Subcutaneous abdominal adipose tissue (tissue), 5 donors: ENCODE measurements around the gene RMI1.

Experiments
- H3K27ac ChIP-seq: one replicate; pipeline ENCODE4 v1.7.0; 2013; ENCODE audit warnings: low read depth, mild to moderate bottlenecking, inconsistent platforms, low read length, moderate library complexity
- H3K27me3 ChIP-seq, 5 donors: one replicate each; pipeline ENCODE4 v1.7.0; 2013; ENCODE audit warnings: low read length in 5 of 5, inconsistent platforms in 1 of 5; ENCODE audit not compliant: control insufficient read depth in 5 of 5, insufficient read depth in 4 of 5
- H3K36me3 ChIP-seq, 5 donors: one replicate each; pipeline ENCODE4 v1.7.0; 2013; ENCODE audit warnings: low read length in 5 of 5; ENCODE audit not compliant: control insufficient read depth in 5 of 5, insufficient read depth in 5 of 5
- H3K4me1 ChIP-seq, 5 donors: one replicate each; pipeline ENCODE4 v1.7.0; 2013; ENCODE audit warnings: low read length in 5 of 5, mild to moderate bottlenecking in 3 of 5, moderate library complexity in 1 of 5; ENCODE audit not compliant: control insufficient read depth in 5 of 5, insufficient read depth in 5 of 5
- H3K4me3 ChIP-seq, 5 donors: one replicate each; pipeline ENCODE4 v1.7.0; 2013; ENCODE audit warnings: low read length in 5 of 5, low read depth in 1 of 5
- H3K9ac ChIP-seq, 5 donors: one replicate each; pipeline ENCODE4 v1.7.0; 2013; ENCODE audit warnings: low read length in 5 of 5, mild to moderate bottlenecking in 4 of 5, moderate library complexity in 3 of 5
- H3K9me3 ChIP-seq, 5 donors: one replicate each; pipeline ENCODE4 v1.7.0; 2013; ENCODE audit warnings: low read length in 5 of 5; ENCODE audit not compliant: control insufficient read depth in 5 of 5
- donor health status: healthy.
- donor health status: healthy.
- donor health status: healthy.
- donor health status: healthy.
- donor health status: healthy.

RMI1 gene

DNA sequence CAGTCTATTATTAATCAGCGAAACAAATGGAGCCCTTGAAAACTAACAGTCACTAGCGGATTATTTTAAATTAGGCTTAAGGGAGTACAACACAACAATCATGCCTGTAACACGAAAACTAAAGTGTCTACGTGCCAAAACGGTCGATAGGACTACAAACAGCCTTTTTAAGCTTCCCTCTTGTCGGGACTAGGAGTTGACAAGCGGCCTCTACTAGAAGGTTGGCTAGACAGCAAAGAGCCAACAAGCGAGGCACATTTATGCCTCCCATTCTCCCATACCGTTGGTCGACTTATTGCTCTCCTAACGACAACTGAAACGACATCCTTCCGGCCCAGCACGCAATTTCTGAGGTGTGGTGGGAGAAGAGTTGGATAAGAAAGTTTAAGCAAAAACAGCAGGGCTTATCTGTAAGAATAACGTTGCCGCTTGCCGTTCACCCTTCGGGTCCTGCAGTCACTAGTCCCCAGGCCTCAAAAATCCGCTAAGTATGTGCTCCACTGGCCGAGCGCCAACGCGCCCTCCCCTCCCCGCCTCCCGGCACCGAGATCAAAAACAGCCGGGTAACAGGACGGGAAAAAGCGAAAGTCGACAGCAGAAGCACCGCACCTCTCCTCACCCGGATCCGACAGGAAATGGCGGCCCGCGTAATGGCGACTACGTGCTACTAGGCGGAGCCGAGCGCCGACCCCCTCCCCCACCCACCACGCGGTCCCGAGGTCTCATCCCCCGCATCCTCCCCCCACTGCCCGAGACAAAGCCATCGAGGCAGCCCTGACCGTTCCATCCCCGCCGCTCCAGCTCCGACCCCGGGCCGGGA, 1.4 kb upstream of the RMI1 start:
- H3K9ac ChIP-seq = peak overlapping the region; percentile 82 to 100 (median 93)
- peaks cover 0 to 42% (median 33%) of the 10 kb centered on the region in 5 donors for H3K4me1 ChIP-seq
- no peaks in the 10 kb centered on the region for H3K9me3 ChIP-seq
- H3K36me3 ChIP-seq = peaks cover 24 to 32% (median 27%) of the 10 kb centered on the region in 5 donors
- no peaks in the 10 kb centered on the region for H3K27me3 ChIP-seq
- peak overlapping the region; percentile 99 for H3K27ac ChIP-seq
- peak overlapping the region; percentile 86 to 100 (median 99) for H3K4me3 ChIP-seq

DNA sequence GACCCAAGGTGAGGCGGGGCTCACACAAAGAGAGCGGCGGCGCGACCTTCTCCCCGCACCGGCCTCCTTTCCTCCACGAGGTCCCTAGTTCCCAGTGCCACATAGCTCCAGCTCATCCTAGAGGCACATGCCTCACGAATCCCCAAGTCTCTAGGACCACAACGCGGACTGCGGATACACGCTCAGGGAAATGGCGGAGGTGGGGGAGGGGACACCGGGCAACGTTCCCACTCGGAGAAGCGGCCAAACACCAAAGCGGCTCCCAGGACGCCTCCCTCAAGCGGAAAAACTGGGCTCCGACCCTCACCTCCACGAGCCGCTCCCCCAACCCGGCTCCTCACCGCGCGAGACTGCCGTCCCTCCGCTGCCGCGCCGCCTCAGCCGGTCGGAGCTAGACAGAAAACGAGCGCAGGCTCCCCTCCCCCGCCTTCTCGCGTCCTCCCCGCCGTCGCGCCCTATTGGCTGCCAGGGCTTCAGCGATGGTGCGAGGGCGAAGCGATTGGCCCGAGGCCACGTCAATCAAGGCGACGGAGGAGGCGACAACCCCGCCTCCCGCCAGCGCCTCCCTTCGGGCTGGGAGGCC, 702 bp upstream of the RMI1 start, which contains the start of gene HNRNPK:
Gene HNRNPK (minus strand): TSS at position 404 of the 583 bp plus-strand sequence. CDS start 1,963 bp downstream, outside the sequence.
- H3K36me3 ChIP-seq = peaks cover 17 to 25% (median 20%) of the 10 kb centered on the region in 5 donors
- peak within 1 kb of the TSS; percentile 82 to 100 (median 93) for H3K9ac ChIP-seq
- H3K27me3 ChIP-seq = no peaks in the 10 kb centered on the region
- H3K4me3 ChIP-seq = peak within 1 kb of the TSS; percentile 86 to 100 (median 99)
- H3K4me1 ChIP-seq = peaks cover 0 to 42% (median 33%) of the 10 kb centered on the region in 5 donors
- no peaks in the 10 kb centered on the region for H3K9me3 ChIP-seq
- H3K27ac ChIP-seq = peak within 1 kb of the TSS; percentile 99

GRCh38 chr9:83981126-83981871, 694 bp downstream of the RMI1 start:
- H3K4me1 ChIP-seq = peaks cover 0 to 38% (median 28%) of the 10 kb centered on the region in 5 donors
- H3K36me3 ChIP-seq = peaks cover 6 to 11% (median 7%) of the 10 kb centered on the region in 5 donors
- no peaks in the 10 kb centered on the region for H3K9me3 ChIP-seq
- no peaks in the 10 kb centered on the region for H3K27me3 ChIP-seq
- peak overlapping the region in 4 of 5 donors; percentile 88 to 98 (median 92) for H3K9ac ChIP-seq
- peak overlapping the region; percentile 80 to 100 (median 97) for H3K4me3 ChIP-seq
- H3K27ac ChIP-seq = peak overlapping the region; percentile 99

DNA sequence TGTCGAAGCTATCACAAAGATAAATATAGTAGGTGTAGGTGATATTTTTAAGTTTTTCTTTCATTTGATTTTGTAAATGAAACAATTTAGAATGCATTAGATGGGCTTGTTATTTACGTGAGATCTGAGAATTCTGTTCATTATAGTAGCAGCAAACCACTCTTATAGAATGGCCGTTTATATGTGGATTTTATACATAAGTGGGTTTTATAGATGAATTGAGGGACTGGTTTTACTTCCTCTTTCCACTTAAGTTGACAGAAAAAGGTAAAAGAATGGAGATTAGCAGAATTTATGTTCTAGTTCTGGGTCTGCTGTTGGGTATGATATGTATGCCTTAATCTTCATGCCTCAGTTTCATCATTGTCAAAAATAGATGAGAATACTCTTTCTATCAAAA, 5.6 kb downstream of the RMI1 start:
- Histone ChIP-seq H3K9ac (no peak overlapping the region), H3K4me1 (peaks cover 0 to 8% (median 7%) of the 10 kb centered on the region in 5 donors), H3K4me3 (no peak overlapping the region), H3K9me3 (no peaks in the 10 kb centered on the region), H3K27ac (no peak overlapping the region), H3K36me3 (peaks cover 0 to 5% (median 0%) of the 10 kb centered on the region in 5 donors), H3K27me3 (no peaks in the 10 kb centered on the region)

GRCh38 chr9:83986765-83987401, 6.3 kb downstream of the RMI1 start:
- Histone ChIP-seq H3K27ac (no peak overlapping the region), H3K4me1 (peaks cover 0 to under 1% (median under 1%) of the 10 kb centered on the region in 5 donors), H3K9ac (no peak overlapping the region), H3K9me3 (no peaks in the 10 kb centered on the region), H3K4me3 (no peak overlapping the region), H3K36me3 (peaks cover 0 to 5% (median 0%) of the 10 kb centered on the region in 5 donors), H3K27me3 (no peaks in the 10 kb centered on the region)

- Histone ChIP-seq H3K9me3 (no peaks in the 10 kb centered on the region), H3K4me1 (no peaks in the 10 kb centered on the region), H3K4me3 (no peak overlapping the region), H3K36me3 (peaks cover 0 to 5% (median 0%) of the 10 kb centered on the region in 5 donors), H3K9ac (no peak overlapping the region), H3K27me3 (no peaks in the 10 kb centered on the region), H3K27ac (no peak overlapping the region)
Measured at GRCh38 chr9:83987402-83987791, 6.8 kb downstream of the RMI1 start.

GRCh38 chr9:83988411-83988810, 7.8 kb downstream of the RMI1 start:
- Histone ChIP-seq H3K27me3 (no peaks in the 10 kb centered on the region), H3K4me3 (no peak overlapping the region), H3K36me3 (peaks cover 0 to 5% (median 0%) of the 10 kb centered on the region in 5 donors), H3K9me3 (no peaks in the 10 kb centered on the region), H3K4me1 (no peaks in the 10 kb centered on the region), H3K9ac (no peak overlapping the region), H3K27ac (no peak overlapping the region)

DNA sequence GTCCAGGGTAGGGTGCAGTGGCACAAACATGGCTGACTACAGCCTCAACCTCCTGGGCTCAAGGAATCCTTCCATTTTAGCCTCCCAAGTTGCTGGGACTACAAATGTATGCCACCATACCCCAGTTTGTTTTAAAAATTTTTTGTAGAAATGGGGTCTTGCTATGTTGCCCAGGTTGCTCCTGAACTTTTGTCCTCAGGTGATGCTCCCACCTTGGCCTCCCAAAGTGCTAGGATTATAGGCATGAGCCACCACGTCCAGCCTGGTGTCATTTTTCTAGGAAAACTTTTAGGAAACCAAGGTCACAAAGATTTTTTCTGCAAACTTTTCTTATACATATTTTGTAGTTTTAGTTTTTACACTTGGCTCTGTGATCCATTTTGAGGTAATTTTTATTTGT, 10.8 kb downstream of the RMI1 start:
- Histone ChIP-seq H3K9me3 (no peaks in the 10 kb centered on the region), H3K4me1 (no peaks in the 10 kb centered on the region), H3K9ac (no peak overlapping the region), H3K27ac (no peak overlapping the region), H3K27me3 (no peaks in the 10 kb centered on the region), H3K36me3 (peaks cover 0 to 5% (median 0%) of the 10 kb centered on the region in 5 donors), H3K4me3 (no peak overlapping the region)

DNA sequence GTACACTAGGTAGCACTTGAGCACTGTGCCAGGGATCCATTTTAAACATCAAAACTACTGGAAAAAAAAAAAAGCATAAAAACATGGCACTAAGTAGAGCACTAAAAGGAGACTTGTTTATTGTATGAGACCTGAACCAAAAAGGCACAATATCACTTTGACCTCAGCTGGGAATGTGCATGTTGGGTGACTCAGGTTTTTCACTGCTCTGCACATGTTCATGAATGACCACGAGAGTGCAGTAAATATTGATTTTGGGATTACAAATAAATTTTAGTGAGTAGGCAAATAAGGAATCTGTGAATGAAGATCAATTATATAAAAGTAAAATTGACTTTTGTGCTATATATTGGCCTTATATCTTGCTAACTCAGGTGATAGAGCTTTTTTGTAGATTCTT, 11.8 kb downstream of the RMI1 start:
- Histone ChIP-seq H3K36me3 (peaks cover 0 to 5% (median 0%) of the 10 kb centered on the region in 5 donors), H3K4me1 (no peaks in the 10 kb centered on the region), H3K9ac (no peak overlapping the region), H3K9me3 (no peaks in the 10 kb centered on the region), H3K27me3 (no peaks in the 10 kb centered on the region), H3K4me3 (no peak overlapping the region), H3K27ac (no peak overlapping the region)
